Astrocyte of the spinal cord (primary cell): ENCODE measurements around the gene LINC01488.

Experiments used
- DNase-seq: peaks from one replicate; pipeline ENCODE4 v3.0.0; 2011; ENCODE audit warnings: low read depth, low spot score
- H3K4me3 ChIP-seq: 2 replicates; pipeline ENCODE4 v1.5.1; 2011; ENCODE audit warnings: low read depth, mild to moderate bottlenecking, low read length, moderate library complexity
- in situ Hi-C: cut with HindIII; loops from 2 replicates; pipeline ENCODE4 v1.10.0; 2017; ENCODE audit warnings: low sequenced_read_pairs
- TF ChIP-seq, protein P1 (sequence below): IDR thresholded peaks from 2 replicates; pipeline ENCODE4 v1.5.1; 2012; ENCODE audit warnings: low read depth, mild to moderate bottlenecking, low read length, inconsistent platforms

The LINC01488 gene

DNA sequence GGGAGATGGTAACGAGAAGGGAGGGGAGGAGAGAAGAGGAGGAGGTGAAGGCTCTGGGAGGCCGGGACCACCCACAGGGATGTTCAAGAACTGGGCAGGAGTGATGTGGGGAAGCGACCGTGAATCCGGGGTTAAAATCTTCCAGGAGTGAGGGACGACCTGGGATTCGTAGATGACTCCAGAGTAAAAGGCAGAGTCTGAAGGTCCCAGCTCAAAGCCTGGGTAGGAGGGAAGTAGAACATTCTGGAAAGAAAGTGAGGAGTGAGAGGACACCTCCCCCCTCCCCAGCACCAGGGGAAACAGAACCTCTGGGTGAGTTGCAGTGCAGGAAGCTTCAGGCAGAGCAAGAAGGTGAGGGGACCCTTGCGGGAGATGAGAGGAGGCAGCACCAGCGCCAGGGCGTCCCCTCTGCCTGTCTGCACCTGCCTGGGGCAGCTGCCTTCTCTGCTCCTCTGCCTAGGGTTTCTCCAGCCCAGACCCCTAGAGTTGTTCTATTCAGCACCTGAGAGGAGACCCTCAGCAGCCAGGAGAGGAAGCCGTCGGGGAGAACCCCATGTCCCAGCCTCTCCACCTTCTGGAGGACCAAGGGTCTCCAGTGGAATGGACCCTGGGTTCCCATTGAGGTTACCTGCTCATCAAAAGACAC, 49.7 kb downstream of the LINC01488 start:
- no peak for DNase-seq
- H3K4me3 ChIP-seq, result no peak overlapping the region
- TF ChIP-seq, protein P1, sequence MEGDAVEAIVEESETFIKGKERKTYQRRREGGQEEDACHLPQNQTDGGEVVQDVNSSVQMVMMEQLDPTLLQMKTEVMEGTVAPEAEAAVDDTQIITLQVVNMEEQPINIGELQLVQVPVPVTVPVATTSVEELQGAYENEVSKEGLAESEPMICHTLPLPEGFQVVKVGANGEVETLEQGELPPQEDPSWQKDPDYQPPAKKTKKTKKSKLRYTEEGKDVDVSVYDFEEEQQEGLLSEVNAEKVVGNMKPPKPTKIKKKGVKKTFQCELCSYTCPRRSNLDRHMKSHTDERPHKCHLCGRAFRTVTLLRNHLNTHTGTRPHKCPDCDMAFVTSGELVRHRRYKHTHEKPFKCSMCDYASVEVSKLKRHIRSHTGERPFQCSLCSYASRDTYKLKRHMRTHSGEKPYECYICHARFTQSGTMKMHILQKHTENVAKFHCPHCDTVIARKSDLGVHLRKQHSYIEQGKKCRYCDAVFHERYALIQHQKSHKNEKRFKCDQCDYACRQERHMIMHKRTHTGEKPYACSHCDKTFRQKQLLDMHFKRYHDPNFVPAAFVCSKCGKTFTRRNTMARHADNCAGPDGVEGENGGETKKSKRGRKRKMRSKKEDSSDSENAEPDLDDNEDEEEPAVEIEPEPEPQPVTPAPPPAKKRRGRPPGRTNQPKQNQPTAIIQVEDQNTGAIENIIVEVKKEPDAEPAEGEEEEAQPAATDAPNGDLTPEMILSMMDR, result no peak
- in situ Hi-C loops, result no loop called here

DNA sequence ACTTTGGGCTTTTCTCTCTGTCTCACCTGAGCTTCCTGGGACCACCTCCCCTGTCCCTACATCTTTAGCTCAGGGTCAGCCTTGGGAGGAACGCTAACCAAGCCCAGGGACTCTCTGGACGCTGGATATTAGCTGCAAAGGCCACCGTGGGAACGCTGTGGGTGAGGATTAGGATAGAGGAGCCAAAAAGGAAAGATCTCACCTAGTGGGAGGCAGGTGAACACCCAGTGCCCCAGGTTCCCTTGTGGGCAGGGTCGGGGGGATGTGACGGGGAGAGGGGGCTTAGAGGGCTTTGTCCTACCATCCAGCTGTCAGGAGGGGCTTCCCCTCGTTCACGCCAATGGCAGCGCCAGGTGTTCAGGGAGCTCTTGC, 50.2 kb downstream of the LINC01488 start:
- no peak for DNase-seq
- TF ChIP-seq, protein P1, result no peak
- H3K4me3 ChIP-seq, result no peak overlapping the region
- in situ Hi-C loops, result no loop called here

DNA sequence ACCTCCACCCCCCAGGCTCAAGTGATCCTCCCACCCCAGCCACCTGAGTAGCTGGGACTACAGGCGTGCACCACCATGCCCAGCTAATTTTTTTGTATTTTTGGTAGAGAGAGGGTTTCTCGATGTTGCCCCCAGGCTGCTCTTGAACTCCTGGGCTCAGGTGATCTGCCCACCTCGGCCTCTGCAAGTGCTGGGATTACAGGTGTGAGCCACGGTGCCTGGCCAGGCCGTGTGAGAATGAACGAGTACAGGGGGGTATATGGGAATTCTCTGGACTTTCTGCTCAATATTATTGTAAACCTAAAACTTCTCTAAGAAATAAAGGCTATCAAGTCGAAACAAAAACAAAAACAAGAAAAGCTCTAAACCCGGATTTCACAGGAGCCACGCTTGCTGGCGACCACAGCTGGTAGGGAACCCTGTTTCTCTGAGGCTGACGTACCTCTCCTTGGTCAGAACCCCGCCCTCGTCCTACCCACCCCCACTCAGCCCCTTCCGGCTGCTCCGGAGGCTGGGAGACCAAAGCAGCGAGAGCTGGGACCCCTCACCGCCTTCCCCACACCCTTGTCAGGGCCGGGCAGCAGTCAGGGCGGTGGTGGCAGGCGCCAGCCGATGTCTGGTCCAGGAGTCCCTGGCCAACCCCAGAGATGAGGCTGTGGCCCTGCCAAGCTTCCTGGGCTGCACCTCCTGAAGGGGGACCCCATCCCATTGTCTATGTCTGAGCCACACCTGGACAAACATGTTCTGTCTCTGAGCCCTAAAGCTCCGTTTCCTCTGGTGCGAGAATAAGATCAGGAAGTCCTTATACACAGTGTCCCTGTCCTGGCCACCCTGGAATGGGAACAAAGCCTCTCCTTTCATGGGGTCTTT, 52.1 kb downstream of the LINC01488 start:
- TF ChIP-seq, protein P1, result no peak
- no peak for DNase-seq
- no peak overlapping the region for H3K4me3 ChIP-seq
- in situ Hi-C loops, result no loop called here

DNA sequence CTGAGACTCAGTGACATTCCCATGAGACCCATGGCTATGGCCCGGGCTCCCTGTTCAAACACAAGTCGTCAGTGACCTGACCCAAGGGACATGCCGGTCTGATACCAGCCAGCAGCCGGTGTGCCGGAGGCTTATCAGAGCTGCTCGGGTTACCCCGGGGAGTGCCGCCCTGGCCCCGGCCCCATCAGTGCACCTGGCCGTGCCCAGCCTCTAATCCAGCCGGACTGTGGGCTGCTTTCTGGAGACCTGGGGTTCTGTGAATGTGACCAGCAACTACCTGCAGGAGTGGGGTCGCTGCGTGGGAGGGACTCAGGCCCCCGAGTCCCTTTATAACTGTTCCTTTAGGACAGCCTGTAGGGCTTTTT, 52.7 kb downstream of the LINC01488 start:
- in situ Hi-C loops, result no loop called here
- H3K4me3 ChIP-seq, result no peak overlapping the region
- TF ChIP-seq, protein P1, result no peak
- DNase-seq, result no peak

DNA sequence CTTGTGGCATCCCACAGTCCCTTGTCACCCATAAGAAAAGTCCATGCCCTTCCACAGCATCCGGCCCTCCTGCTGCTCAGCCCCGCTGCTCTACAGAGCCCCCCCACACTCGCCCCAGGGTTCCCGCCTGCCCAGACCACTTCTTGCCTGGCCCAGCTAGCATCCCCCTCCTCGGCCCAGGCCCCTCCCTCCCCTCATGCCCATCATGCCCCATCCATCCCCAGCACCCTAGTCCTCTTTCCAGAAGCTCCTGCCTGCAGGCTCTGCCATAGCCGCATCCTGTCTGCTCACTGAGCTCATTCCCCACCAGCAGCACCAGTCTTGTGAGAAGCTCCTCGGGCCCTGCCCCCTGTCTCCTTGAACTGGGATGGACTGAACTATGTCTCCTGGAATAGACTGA, 54.4 kb downstream of the LINC01488 start:
- no peak overlapping the region for H3K4me3 ChIP-seq
- TF ChIP-seq, protein P1, result no peak
- in situ Hi-C loops, result no loop called here
- no peak for DNase-seq

DNA sequence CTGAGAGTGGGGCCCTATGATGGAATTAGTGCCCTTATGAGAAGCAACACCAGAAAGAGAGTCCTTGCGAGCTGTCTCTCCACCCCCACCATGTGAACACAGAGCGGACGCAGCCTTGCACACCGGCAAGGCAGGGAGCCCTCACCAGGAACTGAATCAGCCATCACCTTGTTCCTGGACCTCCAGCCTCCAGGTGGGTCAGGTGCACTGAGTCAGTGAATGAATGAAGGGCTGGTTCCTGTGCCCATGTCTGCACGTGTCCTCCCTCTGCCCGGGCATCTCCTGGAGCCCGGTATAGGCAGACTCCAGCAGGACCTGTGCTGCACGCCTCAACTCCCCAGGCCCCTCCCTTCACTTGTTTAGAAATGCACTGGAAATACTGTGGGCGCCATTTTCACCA, 54.9 kb downstream of the LINC01488 start:
- TF ChIP-seq, protein P1, result no peak
- in situ Hi-C loops, result no loop called here
- DNase-seq, result no peak
- H3K4me3 ChIP-seq, result no peak overlapping the region
